GM19239 (cell line): Measurements from ENCODE around the gene MVP.
"Not testable (repeated sequence)": the region's sequence is repeated elsewhere in the genome, so short reads cannot be mapped to it uniquely, and the experiment has no call there.

Experiments
- DNase-seq: peaks from one replicate; pipeline ENCODE4 v3.0.0; 2011; ENCODE audit warnings: low spot score; ENCODE audit not compliant: insufficient read length
- FAIRE-seq: peaks from 2 replicates; lab custom pipeline; 2011; peaks lifted over from hg19 to GRCh38; lab: Jason Lieb, UNC

MVP gene

DNA sequence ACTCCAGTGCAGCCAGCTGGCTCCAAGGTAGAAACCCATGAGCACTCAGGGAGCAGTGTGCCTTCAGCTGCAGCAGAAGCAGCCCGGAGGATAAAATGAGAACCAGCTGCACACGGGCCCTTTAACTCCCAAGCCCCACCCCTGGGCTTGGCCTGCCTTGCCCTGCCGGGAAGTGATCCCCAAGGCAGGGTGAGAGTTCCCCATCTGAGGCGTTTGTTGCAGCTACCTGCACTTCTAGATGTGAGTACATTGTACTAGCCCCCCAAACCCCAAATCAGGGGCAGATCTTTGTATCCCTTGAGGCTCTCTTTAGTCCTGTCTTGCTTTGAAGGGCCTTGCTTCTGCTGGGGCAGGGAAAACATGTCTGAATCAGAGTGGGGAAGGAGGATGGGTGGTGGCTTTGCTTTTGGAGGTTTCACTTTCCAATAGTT is at the start of gene MVP:
Gene MVP (plus strand): TSS at position 192 of the 431 bp plus-strand sequence. CDS start 10,088 bp downstream, outside the sequence.
- DNase-seq (no peak), FAIRE-seq (peak; percentile 89)

GRCh38 chr16:29772330-29772729 is 47.9 kb upstream of the MVP start:
- not testable (repeated sequence) for DNase-seq, FAIRE-seq

GRCh38 chr16:29774730-29775129 is 45.5 kb upstream of the MVP start:
- FAIRE-seq (no peak), DNase-seq (no peak)

GRCh38 chr16:29775742-29776408 is 44.4 kb upstream of the MVP start:
- FAIRE-seq: no peak
- DNase-seq: no peak

GRCh38 chr16:29777576-29778350 is 42.5 kb upstream of the MVP start, which contains the start of gene ZG16:
TSS of gene ZG16 (plus strand) at chr16:29778256. CDS start at chr16:29779267, 1,011 bp downstream.
- no peak for DNase-seq
- no peak for FAIRE-seq

DNA sequence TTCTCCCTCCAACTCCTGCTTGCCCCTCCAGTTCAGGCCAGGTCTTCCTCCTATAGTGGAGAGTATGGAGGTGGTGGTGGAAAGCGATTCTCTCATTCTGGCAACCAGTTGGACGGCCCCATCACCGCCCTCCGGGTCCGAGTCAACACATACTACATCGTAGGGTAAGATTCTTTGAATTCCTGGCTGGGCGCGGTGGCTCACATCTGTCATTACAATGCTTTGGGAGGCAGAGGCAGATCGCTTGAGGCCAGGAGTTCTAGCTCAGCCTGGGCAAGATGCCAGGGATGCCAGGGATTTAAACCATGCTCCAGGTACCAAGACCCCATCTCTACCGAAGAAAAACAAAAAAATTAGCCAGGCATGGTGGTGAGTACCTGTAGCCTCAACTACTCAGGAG is 40.8 kb upstream of the MVP start:
- FAIRE-seq (no peak), DNase-seq (no peak)

DNA sequence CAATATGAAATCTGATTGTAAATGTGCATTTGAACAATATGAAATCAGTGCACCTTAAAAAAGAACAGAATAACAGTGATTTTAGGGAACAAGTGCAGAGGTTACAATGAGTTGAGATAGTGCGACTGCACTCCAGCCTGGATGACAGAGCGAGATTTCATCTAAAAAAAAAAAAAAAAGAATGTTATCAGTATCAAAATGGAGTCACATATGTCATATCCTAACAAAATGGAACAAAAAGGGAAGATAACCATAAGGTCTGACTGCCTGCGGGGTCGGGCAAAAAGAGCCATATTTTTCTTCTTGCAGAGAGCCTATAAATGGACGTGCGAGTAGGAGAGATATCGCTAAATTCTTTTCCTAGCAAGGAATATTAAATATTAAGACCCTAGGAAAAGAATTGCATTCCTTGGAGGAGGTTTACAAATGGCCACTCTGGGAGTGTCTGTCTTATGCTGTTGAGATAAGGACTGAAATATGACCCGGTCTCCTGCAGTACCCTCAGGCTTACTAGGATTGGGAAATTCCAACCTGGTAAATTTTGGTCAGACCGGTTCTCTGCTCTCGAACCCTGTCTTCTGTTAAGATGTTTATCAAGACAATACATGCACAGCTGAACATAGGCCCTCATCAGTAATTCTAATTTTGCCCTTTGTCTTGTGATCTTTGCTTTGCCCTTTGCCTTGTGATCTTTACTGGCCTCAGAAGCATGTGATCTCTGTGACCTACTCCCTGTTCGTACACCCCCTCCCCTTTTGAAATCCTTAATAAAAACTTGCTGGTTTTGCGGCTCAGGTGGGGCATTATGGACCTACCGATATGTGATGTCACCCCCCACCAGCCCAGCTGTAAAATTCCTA is 36.9 kb upstream of the MVP start:
- FAIRE-seq: not testable (repeated sequence)

DNA sequence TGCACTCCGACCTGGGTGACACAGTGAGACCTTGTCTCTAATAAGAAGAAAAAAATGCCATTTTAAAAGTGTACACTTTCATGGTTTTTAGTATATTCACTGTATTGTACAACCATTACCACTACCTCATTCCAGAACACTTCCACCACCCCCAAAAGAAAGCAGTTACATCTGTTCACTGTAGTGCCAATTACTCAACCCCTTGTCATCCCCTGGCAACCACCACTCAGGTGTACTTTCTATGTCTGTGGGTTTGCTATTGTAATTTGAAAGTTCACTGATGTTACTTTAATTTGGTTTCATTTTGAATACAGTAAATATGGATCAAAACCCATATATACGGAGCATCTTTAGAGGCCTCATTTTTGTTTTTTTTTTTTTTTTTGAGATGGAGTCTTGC is 36.1 kb upstream of the MVP start:
- FAIRE-seq (no peak), DNase-seq (no peak)

More for the DNA sequence above, 36.9 kb upstream of the MVP start:
- not testable (repeated sequence) for DNase-seq

- DNase-seq: peak; percentile 54
Observed at GRCh38 chr16:29784901-29785500, 35.3 kb upstream of the MVP start.

GRCh38 chr16:29787155-29787554 is 33.1 kb upstream of the MVP start:
- FAIRE-seq, DNase-seq: not testable (repeated sequence)

More at GRCh38 chr16:29784901-29785500, 35.3 kb upstream of the MVP start:
- no peak for FAIRE-seq

- no peak for FAIRE-seq
- no peak for DNase-seq
Observed at GRCh38 chr16:29789775-29790182, 30.5 kb upstream of the MVP start.

GRCh38 chr16:29790183-29790948 is 29.9 kb upstream of the MVP start, which contains the start of gene KIF22:
TSS of gene KIF22 (plus strand) at chr16:29790751. CDS start at chr16:29790760, 9 bp downstream.
- peak; percentile 87 for FAIRE-seq
- peak; percentile 98 for DNase-seq

DNA sequence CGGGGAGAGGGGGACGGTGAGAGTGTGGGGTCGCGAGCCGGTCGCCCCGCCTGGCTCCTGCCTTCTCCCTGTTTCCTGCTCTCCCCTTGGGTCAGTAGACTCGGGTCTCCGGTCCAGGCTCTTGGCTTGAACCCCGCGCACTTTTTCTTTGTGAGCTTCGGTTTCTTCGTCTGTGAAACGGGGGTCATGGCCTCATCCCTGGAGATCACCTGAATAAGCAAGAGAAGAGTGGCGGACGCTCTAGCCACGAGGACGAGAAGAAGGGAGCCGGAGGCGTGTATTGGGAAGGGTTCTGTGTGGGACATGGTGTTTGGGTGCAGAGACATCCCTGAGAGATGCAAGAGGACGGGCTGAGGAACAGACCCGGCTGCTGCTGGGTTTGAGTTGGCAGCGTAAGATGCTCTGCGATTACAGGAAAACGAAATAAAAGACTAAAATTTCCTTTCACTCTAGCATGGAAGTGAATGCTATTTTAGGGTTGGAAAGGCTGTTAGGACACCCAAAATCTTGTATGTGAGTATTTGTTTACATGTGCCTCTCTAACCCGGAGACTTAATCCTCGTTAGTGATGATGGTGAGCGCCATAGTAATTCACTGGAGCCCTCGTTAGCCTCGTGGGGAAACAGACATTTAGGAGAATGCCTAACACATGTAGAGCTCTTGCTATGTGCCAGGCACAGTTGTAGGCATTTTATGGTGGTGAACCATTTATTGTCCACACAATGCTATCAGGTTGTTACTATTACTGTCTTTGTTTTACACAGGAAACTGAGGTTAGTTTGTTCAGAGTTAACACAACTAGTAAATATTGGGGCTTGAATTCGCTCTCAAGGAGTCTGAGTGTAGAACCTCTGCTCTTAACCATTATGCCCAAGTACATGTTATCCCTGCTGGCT is 29.1 kb upstream of the MVP start:
- FAIRE-seq (peak; percentile 11), DNase-seq (no peak)

GRCh38 chr16:29791845-29792807 is 28.1 kb upstream of the MVP start:
- no peak for FAIRE-seq
- no peak for DNase-seq

DNA sequence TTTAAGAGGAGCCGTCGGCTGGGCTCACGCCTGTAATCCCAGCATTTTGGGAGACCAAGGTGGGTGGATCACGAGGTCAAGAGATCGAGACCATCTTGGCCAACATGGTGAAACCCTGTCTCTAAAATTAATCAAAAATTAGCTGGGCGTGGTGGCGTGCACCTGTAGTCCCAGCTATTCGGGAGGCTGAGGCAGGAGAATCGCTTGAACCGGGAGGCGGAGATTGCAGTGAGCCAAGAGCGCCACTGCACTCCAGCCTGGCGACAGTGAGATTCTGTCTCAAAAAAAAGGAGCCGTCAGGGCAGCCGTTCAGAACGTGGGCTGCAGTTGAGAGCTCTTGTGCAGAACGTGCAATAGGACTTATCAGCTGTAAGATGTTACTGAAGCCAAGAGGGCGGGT is 27.1 kb upstream of the MVP start:
- FAIRE-seq, DNase-seq: not testable (repeated sequence)

DNA sequence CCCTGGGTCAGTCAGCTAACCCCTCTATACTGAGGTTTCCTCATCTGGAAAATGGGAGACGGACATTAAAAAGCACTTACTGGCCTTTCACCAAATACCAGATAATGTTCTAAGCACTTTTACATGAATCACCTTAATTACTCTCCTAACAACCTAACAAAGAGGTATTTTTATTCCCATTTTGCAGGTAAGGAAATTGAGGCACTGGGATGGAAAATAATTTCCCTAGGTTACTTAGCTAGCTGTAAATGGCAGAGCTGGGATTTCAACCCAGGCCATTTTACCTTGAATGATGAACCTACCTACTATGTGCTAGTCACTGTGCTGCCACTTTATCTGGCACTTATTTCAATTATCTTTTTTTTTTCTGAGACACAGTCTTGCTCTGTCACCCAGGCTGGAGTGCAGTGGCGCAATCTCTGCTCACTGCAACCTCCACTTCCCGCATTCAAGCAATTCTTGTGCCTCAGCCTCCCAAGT is 26.0 kb upstream of the MVP start:
- FAIRE-seq: no peak
- DNase-seq: no peak

DNA sequence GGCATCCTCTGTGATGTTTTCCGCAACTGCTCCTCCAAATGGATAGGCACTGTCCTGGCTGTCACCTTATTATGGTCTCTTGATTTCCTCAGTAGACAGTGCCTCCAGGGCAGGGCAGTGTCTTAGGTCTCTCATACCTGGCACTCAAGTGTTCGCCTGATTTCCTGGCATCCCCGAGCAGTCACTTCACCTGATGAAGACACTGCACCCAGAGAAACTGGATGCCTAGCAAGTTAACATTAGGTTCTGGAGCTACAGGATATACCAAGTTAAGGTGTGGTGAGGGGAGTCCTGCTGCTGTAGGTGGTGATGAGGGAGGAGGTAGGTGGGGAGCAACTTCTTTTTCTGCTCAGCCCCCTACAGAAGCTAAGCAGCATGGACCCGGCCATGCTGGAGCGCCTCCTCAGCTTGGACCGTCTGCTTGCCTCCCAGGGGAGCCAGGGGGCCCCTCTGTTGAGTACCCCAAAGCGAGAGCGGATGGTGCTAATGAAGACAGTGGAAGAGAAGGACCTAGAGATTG is 17.8 kb upstream of the MVP start:
- DNase-seq: no peak
- FAIRE-seq: no peak
